ENCODE measurements around the gene GPER1. TPM values are rescaled to one million over a fixed set of nuclear protein-coding genes. Genes with fewer than 3 reads are reported as not detected.

The GPER1 gene
- total RNA-seq, result under 0.01 and 0.33 TPM in 2 replicates

GRCh38 chr7:1087952-1088920 lies at the start of gene GPER1:
Gene GPER1 (plus strand): TSS chr7:1088113. CDS start chr7:1091729, 3,616 bp downstream.

GRCh38 chr7:1044189-1045068 lies 43.5 kb upstream of the GPER1 start, which contains the start of gene GPR146:
Gene GPR146 (plus strand): TSS chr7:1044546. CDS start chr7:1057516, 12,970 bp downstream.

Other genes with a start within 250 kb of the GPER1 start
- gene GET4, start 211.6 kb upstream of the GPER1 start, total RNA-seq, result 15.4 and 16.5 TPM in 2 replicates
- 1.6 and 2.0 TPM in 2 replicates for gene ADAP1, start 133.4 kb upstream of the GPER1 start, total RNA-seq
- gene COX19, start 112.6 kb upstream of the GPER1 start, total RNA-seq, result 11.9 and 20.8 TPM in 2 replicates
- 0.22 and 9.8 TPM in 2 replicates for gene CYP2W1, start 104.9 kb upstream of the GPER1 start, total RNA-seq
- gene GPR146, start 43.6 kb upstream of the GPER1 start, total RNA-seq, result 0.33 and 1.2 TPM in 2 replicates
- gene ZFAND2A, start 72.1 kb downstream of the GPER1 start, total RNA-seq, result 11.4 and 19.2 TPM in 2 replicates
- not detected in 2 replicates for gene UNCX, start 144.8 kb downstream of the GPER1 start, total RNA-seq

Measured in placental epithelial cell (primary cell).